SK-N-SH treated with all-trans-retinoic acid at 6 μM for 48 hours (cell line): Measurements from ENCODE around the gene CDHR4.

Experiments used
- ATAC-seq: fragments of 200-7000 bp; cut with Tn5 transposase; 3 replicates; pipeline ENCODE4 v1.9.1; 2020; ENCODE audit warnings: mild to moderate bottlenecking, moderate library complexity
- GLIS3 ChIP-seq: fragments of 250-450 bp; sonication (Bioruptor Pico); IDR thresholded peaks from 2 replicates; pipeline ENCODE4 v1.5.0; 2020; ENCODE audit warnings: mild to moderate bottlenecking, moderate library complexity
- OSR1 ChIP-seq: fragments of 250-450 bp; sonication (Bioruptor Pico); IDR thresholded peaks from 2 replicates; pipeline ENCODE4 v1.8.0; 2022; ENCODE audit warnings: moderate library complexity, mild to moderate bottlenecking, inconsistent platforms
- PATZ1 ChIP-seq: fragments of 250-450 bp; sonication (Bioruptor Pico); IDR thresholded peaks from 2 replicates; pipeline ENCODE4 v1.8.0; 2020; ENCODE audit warnings: mild to moderate bottlenecking, moderate library complexity, borderline replicate concordance
- POU6F1 ChIP-seq: fragments of 250-450 bp; sonication (Bioruptor Pico); IDR thresholded peaks from 2 replicates; pipeline ENCODE4 v1.8.0; 2021; ENCODE audit warnings: low read depth, mild to moderate bottlenecking, moderate library complexity, borderline replicate concordance
- RARB ChIP-seq: fragments of 250-450 bp; sonication (Bioruptor Pico); IDR thresholded peaks from 2 replicates; pipeline ENCODE4 v1.8.0; 2021; ENCODE audit warnings: mild to moderate bottlenecking, moderate library complexity
- TCF4 ChIP-seq: fragments of 250-450 bp; sonication (Bioruptor Pico); IDR thresholded peaks from 2 replicates; pipeline ENCODE4 v1.8.0; 2021; ENCODE audit warnings: mild to moderate bottlenecking, moderate library complexity, borderline replicate concordance
- TOX ChIP-seq: fragments of 250-450 bp; sonication (Bioruptor Pico); IDR thresholded peaks from 2 replicates; pipeline ENCODE4 v1.8.0; 2021; ENCODE audit warnings: mild to moderate bottlenecking, moderate library complexity, borderline replicate concordance
- TSHZ2 ChIP-seq: fragments of 250-450 bp; sonication (Bioruptor Pico); IDR thresholded peaks from 2 replicates; pipeline ENCODE4 v1.5.0; 2020; ENCODE audit warnings: mild to moderate bottlenecking, moderate library complexity
- ZFP3 ChIP-seq: fragments of 250-450 bp; sonication (Bioruptor Pico); IDR thresholded peaks from 2 replicates; pipeline ENCODE4 v1.5.0; 2020; ENCODE audit warnings: mild to moderate bottlenecking, moderate library complexity
- ZFP30 ChIP-seq: fragments of 450-650 bp; formaldehyde crosslinking; IDR thresholded peaks from 2 replicates; pipeline ENCODE4 v1.5.0; 2022; ENCODE audit warnings: mild to moderate bottlenecking, moderate library complexity
- ZNF565 ChIP-seq: fragments of 450-650 bp; formaldehyde crosslinking; conservative IDR thresholded peaks from 2 replicates; pipeline ENCODE4 v1.5.0; 2020; ENCODE audit warnings: low read depth, mild to moderate bottlenecking, moderate library complexity
- ZNF70 ChIP-seq: fragments of 450-650 bp; formaldehyde crosslinking; IDR thresholded peaks from 2 replicates; pipeline ENCODE4 v1.5.0; 2020; ENCODE audit warnings: mild to moderate bottlenecking, moderate library complexity
- ZNF8 ChIP-seq: fragments of 450-650 bp; formaldehyde crosslinking; IDR thresholded peaks from 2 replicates; pipeline ENCODE4 v1.5.0; 2020; ENCODE audit warnings: mild to moderate bottlenecking, moderate library complexity
- TF ChIP-seq, protein P1 (sequence below): fragments of 250-450 bp; sonication (Bioruptor Pico); IDR thresholded peaks from 2 replicates; pipeline ENCODE4 v1.5.1; 2020; ENCODE audit warnings: low read depth, mild to moderate bottlenecking, moderate library complexity
- TF ChIP-seq, protein P2 (sequence below): fragments of 250-450 bp; sonication (Bioruptor Pico); IDR thresholded peaks from 2 replicates; pipeline ENCODE4 v1.5.1; 2021; ENCODE audit warnings: mild to moderate bottlenecking, moderate library complexity

Gene CDHR4

GRCh38 chr3:49799761-49800160, at the start of gene CDHR4:
Gene CDHR4 (minus strand): TSS chr3:49799873. CDS start chr3:49799812, 61 bp downstream.
- no peak for TF ChIP-seq TOX
- TF ChIP-seq ZFP3 (CRISPR knock-in tag), result no peak
- no peak for TF ChIP-seq ZNF70 (CRISPR knock-in tag)
- TF ChIP-seq POU6F1 (CRISPR knock-in tag), result no peak
- no peak for ATAC-seq

- no peak for TF ChIP-seq PATZ1 (CRISPR knock-in tag)
- TF ChIP-seq ZFP3 (CRISPR knock-in tag), result no peak
- TF ChIP-seq, protein P1, sequence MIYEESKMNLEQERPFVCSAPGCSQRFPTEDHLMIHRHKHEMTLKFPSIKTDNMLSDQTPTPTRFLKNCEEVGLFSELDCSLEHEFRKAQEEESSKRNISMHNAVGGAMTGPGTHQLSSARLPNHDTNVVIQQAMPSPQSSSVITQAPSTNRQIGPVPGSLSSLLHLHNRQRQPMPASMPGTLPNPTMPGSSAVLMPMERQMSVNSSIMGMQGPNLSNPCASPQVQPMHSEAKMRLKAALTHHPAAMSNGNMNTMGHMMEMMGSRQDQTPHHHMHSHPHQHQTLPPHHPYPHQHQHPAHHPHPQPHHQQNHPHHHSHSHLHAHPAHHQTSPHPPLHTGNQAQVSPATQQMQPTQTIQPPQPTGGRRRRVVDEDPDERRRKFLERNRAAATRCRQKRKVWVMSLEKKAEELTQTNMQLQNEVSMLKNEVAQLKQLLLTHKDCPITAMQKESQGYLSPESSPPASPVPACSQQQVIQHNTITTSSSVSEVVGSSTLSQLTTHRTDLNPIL, result no peak
- no peak for TF ChIP-seq GLIS3 (CRISPR knock-in tag)
- no peak for TF ChIP-seq ZNF565 (CRISPR knock-in tag)
- TF ChIP-seq, all 23 proteins: peak for 0
- ATAC-seq, result no peak
Observed at GRCh38 chr3:49845694-49846093, 46.0 kb upstream of the CDHR4 start.

- no peak for ATAC-seq
- no peak for TF ChIP-seq PATZ1 (CRISPR knock-in tag)
- no peak for TF ChIP-seq ZNF565 (CRISPR knock-in tag)
- TF ChIP-seq, protein P2, sequence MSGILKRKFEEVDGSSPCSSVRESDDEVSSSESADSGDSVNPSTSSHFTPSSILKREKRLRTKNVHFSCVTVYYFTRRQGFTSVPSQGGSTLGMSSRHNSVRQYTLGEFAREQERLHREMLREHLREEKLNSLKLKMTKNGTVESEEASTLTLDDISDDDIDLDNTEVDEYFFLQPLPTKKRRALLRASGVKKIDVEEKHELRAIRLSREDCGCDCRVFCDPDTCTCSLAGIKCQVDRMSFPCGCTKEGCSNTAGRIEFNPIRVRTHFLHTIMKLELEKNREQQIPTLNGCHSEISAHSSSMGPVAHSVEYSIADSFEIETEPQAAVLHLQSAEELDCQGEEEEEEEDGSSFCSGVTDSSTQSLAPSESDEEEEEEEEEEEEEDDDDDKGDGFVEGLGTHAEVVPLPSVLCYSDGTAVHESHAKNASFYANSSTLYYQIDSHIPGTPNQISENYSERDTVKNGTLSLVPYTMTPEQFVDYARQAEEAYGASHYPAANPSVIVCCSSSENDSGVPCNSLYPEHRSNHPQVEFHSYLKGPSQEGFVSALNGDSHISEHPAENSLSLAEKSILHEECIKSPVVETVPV (CRISPR knock-in tag), result no peak
- no peak for TF ChIP-seq TSHZ2 (CRISPR knock-in tag)
- no peak for TF ChIP-seq GLIS3 (CRISPR knock-in tag)
- TF ChIP-seq RARB (CRISPR knock-in tag), result no peak
- TF ChIP-seq TCF4 (CRISPR knock-in tag), result no peak
- TF ChIP-seq ZFP3 (CRISPR knock-in tag), result no peak
- no peak for TF ChIP-seq ZFP30 (CRISPR knock-in tag)
- no peak for TF ChIP-seq ZNF70 (CRISPR knock-in tag)
Observed at GRCh38 chr3:49844464-49845183, 45.0 kb upstream of the CDHR4 start.

- no peak for ATAC-seq
- TF ChIP-seq, protein P2 (CRISPR knock-in tag), result no peak
- TF ChIP-seq TCF4 (CRISPR knock-in tag) (no peak), ZNF8 (CRISPR knock-in tag) (no peak), TSHZ2 (CRISPR knock-in tag) (no peak), OSR1 (CRISPR knock-in tag) (no peak)
Observed at GRCh38 chr3:49842843-49843517, 43.3 kb upstream of the CDHR4 start.
